ENCODE data around the gene NDST1.

Gene NDST1

GRCh38 chr5:150523472-150524350, 15.8 kb downstream of the NDST1 start:
- DNase-seq (ENCODE audit: low read depth in 2 of 2) = no peak

GRCh38 chr5:150525163-150525562, 17.2 kb downstream of the NDST1 start:
- DNase-seq (ENCODE audit: low read depth in 2 of 2) = no peak

DNA sequence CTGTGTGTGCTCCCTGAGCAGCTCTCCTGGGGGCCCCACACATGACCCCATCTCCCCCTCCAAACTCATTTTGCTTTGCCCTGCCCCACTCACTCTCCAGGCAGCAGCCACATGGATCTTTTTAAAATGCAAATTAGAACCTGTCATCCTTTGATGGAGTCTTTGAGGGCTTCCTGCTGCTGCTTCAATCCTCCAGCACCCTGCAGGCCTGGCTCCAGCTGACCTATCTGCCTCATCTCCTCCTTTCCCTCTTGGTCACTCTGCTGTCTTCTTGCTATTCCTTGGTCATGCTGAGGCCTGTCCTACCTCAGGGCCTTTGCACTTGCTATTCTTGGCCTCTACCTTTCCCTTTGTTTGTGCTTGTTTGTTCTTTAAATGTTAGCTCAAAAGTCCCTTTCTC, 17.9 kb downstream of the NDST1 start:
- DNase-seq (ENCODE audit: low read depth in 2 of 2) = no peak

DNA sequence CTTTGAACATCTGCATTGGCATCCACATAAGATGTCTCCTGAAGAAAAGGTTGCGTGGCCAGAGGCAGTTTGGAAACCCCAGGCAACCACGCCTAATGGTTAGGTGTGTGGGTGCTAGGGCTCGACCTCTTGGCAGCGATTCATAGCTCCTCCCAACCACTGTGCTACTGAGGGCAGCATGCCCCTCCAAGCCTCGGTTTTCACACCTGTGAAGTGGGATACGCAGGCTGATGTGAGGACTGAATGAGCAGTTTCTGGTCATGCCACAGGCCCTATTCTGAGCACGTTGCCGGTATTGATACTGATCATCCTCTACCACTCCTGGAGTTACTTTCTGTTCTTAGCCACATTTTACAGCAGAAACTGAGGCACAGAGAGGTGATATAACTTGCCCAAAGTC, 19.1 kb downstream of the NDST1 start:
- DNase-seq (ENCODE audit: low read depth in 2 of 2) = no peak

DNA sequence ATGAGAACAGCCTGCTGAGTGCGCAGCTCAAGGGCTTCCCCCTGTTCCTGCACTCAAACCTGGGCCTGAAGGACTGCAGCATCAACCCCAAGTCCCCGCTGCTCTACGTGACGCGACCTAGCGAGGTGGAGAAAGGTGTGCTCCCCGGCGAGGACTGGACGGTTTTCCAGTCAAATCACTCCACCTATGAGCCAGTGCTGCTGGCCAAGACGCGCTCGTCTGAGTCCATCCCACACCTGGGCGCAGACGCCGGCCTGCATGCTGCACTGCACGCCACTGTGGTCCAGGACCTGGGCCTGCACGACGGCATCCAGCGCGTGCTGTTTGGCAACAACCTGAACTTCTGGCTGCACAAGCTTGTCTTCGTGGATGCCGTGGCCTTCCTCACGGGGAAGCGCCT, 19.9 kb downstream of the NDST1 start:
- DNase-seq (ENCODE audit: low read depth in 2 of 2) = no peak

DNA sequence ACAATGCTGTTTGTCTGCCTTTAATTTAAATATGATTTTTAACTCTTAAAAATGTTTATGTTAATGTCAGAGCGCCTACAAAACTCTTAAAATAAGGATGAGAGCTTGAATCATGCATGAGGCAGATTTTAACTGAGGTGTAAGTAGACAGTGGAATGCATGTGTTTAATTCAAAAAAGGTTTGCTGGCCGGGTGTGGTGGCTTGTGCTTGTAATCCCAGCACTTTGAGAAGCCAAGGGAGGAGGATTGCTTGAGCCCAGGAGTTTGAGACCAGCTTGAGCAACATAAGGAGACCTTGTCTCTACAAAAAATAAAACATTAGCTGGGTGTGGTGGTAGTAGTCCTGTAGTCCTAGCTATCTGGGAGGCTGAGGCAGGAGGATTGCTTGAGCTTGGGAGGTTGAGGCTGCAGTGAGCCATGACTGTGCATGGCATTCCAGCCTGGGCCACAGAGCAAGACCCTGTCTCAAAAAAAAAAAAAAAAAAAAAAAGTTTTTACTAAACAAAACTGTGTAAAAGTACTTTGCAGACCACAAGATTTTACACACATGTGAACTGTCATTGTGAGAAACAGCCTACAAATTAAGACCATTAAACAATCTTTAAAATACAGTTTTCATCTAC, 21.1 kb downstream of the NDST1 start:
- no peak for DNase-seq (ENCODE audit: low read depth in 2 of 2)

GRCh38 chr5:150529555-150529954, 21.6 kb downstream of the NDST1 start:
- DNase-seq (ENCODE audit: low read depth in 2 of 2) = no peak

- DNase-seq (ENCODE audit: low read depth in 2 of 2) = no peak
Measured at GRCh38 chr5:150530423-150530822, 22.5 kb downstream of the NDST1 start.

GRCh38 chr5:150530951-150531588, 23.1 kb downstream of the NDST1 start:
- DNase-seq (ENCODE audit: low read depth in 2 of 2) = no peak

GRCh38 chr5:150531686-150532085, 23.8 kb downstream of the NDST1 start:
- no peak for DNase-seq (ENCODE audit: low read depth in 2 of 2)

- DNase-seq (ENCODE audit: low read depth in 2 of 2) = no peak
Measured at GRCh38 chr5:150532151-150532550, 24.2 kb downstream of the NDST1 start.

GRCh38 chr5:150532996-150533395, 25.1 kb downstream of the NDST1 start:
- no peak for DNase-seq (ENCODE audit: low read depth in 2 of 2)

DNA sequence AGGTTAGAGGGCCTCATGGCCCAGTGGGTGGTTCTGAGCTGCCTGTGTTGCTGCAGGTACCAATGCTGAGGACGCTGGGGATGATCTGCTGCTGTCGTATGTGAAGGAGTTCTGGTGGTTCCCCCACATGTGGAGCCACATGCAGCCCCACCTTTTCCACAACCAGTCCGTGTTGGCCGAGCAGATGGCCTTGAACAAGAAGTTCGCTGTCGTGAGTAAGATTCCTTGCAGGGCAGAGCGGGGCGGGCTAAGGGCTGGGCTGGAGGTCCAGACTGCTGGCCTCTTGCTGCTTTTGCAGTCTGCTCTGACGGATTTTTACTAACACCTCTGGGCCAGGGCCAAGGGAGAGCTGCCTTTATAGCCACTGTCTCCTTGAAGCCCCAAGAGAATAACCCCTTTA, 26.9 kb downstream of the NDST1 start:
- no peak for DNase-seq (ENCODE audit: low read depth in 2 of 2)

DNA sequence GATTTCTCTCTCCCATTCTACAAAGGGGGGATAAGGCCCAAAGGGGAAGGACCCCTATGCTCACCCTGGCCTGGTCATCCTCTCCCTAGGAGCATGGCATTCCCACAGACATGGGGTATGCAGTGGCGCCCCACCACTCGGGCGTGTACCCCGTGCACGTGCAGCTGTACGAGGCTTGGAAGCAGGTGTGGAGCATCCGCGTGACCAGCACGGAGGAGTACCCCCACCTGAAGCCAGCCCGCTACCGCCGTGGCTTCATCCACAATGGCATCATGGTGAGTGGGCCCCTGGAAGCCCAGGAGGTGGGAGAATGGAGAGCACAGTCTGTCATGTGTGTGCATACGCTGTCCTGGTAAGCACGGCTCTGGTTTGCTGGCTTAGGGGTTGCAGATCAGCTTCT, 27.7 kb downstream of the NDST1 start:
- DNase-seq (ENCODE audit: low read depth in 2 of 2) = no peak

DNA sequence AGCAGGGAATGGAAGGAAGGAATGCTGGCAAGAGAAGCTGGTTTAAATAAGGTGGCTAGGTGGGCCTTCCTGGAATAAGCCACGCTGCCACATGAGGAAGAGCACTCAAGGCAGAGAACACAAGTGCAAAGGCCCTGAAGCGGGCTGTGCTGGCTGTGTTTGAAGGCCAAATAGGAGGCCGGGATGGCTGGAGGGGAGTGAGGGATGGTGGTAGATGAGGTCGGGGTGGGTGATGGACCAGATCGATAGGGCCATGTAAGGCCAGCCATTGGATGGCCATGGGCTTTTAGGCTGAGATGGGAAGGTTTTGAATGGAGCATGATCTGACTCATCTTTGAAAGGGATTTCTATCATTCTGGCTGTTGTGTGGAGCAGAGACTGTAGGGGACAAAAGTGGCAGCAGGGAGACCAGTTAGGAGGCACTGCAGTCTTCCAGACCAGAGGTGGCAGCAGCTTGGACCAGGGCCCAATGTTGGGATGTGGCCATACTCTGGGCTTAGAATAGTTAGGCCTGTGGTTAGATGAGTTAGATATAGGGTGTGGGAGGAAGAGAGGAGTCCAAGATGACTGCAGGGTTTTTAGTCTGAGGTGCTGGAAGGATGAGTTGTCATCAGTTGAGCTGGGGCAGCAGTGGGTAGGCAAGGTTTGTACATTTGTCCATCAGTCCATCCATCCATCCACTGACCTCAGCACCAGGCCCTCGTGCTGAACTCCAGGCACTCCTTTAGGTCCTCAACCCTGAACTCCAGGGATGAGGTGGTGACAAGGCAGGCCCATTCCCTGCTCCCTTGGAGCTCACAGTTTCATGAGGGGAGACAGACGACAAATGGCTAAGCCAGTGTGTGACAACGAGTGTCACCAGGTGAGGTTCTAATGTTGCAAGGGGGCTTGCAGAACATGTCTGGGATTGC, 30.3 kb downstream of the NDST1 start:
- DNase-seq (ENCODE audit: low read depth in 2 of 2) = no peak

DNA sequence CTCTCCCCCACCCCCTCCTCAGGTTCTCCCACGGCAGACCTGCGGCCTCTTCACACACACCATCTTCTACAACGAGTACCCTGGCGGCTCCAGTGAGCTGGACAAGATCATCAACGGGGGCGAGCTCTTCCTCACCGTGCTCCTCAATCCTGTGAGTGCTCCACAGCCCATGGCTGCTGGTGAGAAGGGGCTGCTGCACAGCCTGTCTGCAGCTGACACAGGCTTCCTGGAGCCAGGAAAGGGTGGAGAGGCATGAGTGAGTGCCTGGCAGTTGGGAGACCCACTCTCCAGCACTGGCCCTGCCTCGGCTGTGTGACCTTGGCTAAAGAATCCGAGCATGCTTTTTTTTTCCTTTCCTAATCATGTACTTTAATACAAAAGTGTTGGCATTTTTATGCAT, 31.3 kb downstream of the NDST1 start:
- DNase-seq (ENCODE audit: low read depth in 2 of 2) = no peak

DNA sequence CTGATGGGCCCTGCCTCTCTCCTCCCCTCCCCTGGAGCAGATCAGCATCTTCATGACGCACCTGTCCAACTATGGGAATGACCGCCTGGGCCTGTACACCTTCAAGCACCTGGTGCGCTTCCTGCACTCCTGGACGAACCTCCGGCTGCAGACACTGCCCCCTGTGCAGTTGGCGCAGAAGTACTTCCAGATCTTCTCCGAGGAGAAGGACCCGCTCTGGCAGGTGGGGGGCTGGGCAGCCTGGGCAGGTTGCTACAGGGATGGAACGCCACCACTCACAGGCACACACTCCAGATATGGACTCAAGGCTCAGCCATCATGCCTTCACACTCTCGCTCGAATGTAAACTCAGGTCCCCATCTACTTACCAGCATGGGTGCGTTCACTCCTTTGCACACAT, 32.1 kb downstream of the NDST1 start:
- no peak for DNase-seq (ENCODE audit: low read depth in 2 of 2)

DNA sequence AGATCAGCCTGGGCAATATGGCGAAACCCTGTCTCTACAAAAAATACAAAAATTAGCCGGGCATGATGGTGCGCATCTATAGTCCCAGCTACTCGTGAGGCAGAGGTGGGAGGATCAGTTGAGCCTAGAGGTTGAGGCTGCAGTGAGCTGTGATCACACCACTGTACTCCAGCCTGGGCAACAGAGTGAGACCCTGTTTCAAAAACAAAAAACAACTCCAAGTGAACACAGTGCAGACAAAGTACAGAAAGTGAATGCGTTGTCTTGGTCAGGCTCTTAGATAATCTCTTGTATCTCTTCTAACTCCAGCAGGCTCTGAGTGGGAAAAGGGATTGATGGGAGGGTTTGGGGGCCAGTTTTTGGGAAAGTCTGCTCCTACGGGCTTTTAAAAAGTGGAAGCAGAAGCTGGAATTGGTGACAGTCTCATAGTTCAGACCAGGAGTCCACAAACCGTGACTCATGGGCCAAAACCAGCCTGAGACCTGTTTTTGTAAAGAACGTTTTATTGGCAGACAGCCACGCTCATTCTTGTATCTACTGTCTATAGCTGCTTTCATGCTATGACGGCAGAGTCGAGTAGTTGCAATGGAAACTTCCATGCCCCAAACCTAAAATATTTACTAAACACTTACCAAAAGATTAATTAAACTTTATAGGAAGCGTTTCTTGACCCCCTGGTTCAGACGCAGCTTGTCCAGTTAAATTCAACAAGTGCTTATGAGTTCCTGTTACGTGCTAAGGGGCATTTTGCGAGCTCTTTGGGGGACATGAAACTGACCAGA, 32.9 kb downstream of the NDST1 start:
- DNase-seq (ENCODE audit: low read depth in 2 of 2) = no peak

DNA sequence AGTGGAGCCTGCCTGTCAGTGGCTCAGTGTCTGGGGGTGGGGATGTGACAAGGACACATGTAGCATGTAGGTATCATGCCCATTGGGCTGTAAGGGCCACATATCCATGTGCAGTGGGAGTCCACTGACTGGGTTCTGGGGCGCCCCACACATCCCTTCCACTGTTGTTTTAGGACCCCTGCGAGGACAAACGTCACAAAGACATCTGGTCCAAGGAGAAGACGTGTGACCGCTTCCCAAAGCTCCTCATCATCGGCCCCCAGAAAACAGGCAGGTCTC, 33.4 kb downstream of the NDST1 start:
- no peak for DNase-seq (ENCODE audit: low read depth in 2 of 2)

DNA sequence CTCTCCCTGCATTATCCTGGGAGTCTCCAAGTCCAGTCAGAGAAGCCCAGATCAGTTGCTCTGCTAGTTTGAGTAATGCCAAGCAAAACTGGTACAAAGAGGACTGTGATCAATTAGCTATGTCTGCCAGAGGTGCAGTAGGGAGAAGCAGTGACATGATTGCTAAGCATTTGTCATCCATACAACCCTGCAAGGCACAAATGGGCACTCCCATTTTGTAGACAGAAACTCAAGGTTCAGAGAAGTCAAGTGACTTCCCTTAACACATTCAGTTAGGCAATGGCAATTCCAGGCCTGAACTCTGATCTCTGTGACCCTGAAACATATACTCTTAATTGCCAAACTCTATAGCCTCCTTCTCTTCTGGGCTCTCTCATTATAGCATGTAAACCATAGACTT, 34.0 kb downstream of the NDST1 start:
- DNase-seq (ENCODE audit: low read depth in 2 of 2) = no peak

- DNase-seq (ENCODE audit: low read depth in 2 of 2) = no peak
Measured at GRCh38 chr5:150542933-150543445, 35.1 kb downstream of the NDST1 start.

Data from stimulated activated CD4-positive, alpha-beta T cell treated with anti-CD3 and anti-CD28 coated beads, Interleukin-15, amount 100 ng/mL, for 48 hours (primary cell).